Measurements from ENCODE around the gene XYLT1.

DNA sequence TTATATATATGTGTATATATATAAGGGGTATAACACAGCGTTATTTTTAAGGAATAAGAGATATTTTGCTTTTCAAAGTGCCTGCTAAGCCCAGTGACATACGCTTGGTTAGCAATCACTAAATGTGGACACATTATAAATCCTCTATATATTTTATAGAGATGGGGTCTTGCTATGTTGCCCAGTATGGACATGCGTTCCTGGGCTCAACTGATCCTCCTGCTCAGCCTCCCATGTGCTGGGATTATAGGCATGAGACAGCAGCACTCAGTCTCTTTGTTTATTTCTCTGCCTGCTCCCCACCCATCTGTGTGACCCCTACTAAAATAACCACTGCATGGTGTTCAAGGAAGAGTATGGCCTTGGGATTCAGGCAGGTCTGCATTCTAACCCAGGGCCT lies 63.4 kb downstream of the XYLT1 start:
- TF ChIP-seq, protein P1, sequence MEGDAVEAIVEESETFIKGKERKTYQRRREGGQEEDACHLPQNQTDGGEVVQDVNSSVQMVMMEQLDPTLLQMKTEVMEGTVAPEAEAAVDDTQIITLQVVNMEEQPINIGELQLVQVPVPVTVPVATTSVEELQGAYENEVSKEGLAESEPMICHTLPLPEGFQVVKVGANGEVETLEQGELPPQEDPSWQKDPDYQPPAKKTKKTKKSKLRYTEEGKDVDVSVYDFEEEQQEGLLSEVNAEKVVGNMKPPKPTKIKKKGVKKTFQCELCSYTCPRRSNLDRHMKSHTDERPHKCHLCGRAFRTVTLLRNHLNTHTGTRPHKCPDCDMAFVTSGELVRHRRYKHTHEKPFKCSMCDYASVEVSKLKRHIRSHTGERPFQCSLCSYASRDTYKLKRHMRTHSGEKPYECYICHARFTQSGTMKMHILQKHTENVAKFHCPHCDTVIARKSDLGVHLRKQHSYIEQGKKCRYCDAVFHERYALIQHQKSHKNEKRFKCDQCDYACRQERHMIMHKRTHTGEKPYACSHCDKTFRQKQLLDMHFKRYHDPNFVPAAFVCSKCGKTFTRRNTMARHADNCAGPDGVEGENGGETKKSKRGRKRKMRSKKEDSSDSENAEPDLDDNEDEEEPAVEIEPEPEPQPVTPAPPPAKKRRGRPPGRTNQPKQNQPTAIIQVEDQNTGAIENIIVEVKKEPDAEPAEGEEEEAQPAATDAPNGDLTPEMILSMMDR (IDR thresholded peaks at IDR 0.05), result no peak
- TF ChIP-seq POLR2A (IDR thresholded peaks at IDR 0.05) (no peak), POLR2AphosphoS5 (IDR thresholded peaks at IDR 0.05) (no peak)
